A673 (cell line): ENCODE data around the gene ADAMTS8. TPM values are rescaled to one million over a fixed set of nuclear protein-coding genes. Genes with fewer than 3 reads are reported as not detected.

Source experiments
- BruUV-seq: library from RNA; stranded (reverse); fragments of 400-500 nt; replicated peaks from 2 replicates; lab custom pipeline; 2021; lab: Mats Ljungman, UMichigan
- CTCF ChIA-PET: fragments of 300-600 bp; sonication (Branson Sonifier 250); formaldehyde crosslinking; loops from one replicate; lab custom pipeline; 2022; ENCODE audit warnings: antibody characterized with exemption; lab: Charles Lee
- POLR2A ChIA-PET: fragments of 300-600 bp; sonication (Branson Sonifier 250); formaldehyde crosslinking; loops from one replicate; lab custom pipeline; 2022; ENCODE audit warnings: antibody characterized with exemption; ENCODE audit not compliant: low non-redundant PET; lab: Charles Lee
- DNase-seq: peaks from one replicate; pipeline ENCODE4 v3.0.0-alpha.2; 2015; ENCODE audit warnings: low spot score
- H3K27ac ChIP-seq: fragments of 200-600 bp; sonication (generic); 2 replicates; pipeline ENCODE4 v1.5.1; 2016; ENCODE audit warnings: mixed run types, low read depth, mild to moderate bottlenecking, mixed read lengths, antibody characterized with exemption, low read length; ENCODE audit not compliant: poor library complexity, severe bottlenecking
- H3K27me3 ChIP-seq: fragments of 200-600 bp; sonication (generic); replicated peaks from 2 replicates; pipeline ENCODE4 v1.6.1; 2017; ENCODE audit warnings: mixed run types, low read depth, mild to moderate bottlenecking, mixed read lengths, antibody characterized with exemption, low read length; ENCODE audit not compliant: insufficient read depth, poor library complexity
- H3K36me3 ChIP-seq: fragments of 200-600 bp; sonication (generic); 2 replicates; pipeline ENCODE4 v1.6.1; 2016; ENCODE audit warnings: mixed run types, mild to moderate bottlenecking, mixed read lengths, antibody characterized with exemption, low read length; ENCODE audit not compliant: insufficient read depth, poor library complexity, severe bottlenecking
- H3K4me1 ChIP-seq: fragments of 200-600 bp; sonication (generic); 2 replicates; pipeline ENCODE4 v1.6.1; 2017; ENCODE audit warnings: mixed run types, mild to moderate bottlenecking, mixed read lengths, antibody characterized with exemption, low read length; ENCODE audit not compliant: insufficient read depth, poor library complexity, severe bottlenecking
- H3K4me3 ChIP-seq: fragments of 200-600 bp; sonication (generic); 2 replicates; pipeline ENCODE4 v1.5.1; 2016; ENCODE audit warnings: low read depth, mixed run types, mild to moderate bottlenecking, mixed read lengths, low read length; ENCODE audit not compliant: poor library complexity, severe bottlenecking
- H3K9me3 ChIP-seq: fragments of 200-600 bp; sonication (generic); 2 replicates; pipeline ENCODE4 v1.6.1; 2016; ENCODE audit warnings: mixed run types, low read depth, mild to moderate bottlenecking, mixed read lengths, antibody characterized with exemption, low read length; ENCODE audit not compliant: poor library complexity, severe bottlenecking
- CTCF ChIP-seq: fragments of 300-800, 200-600 bp; sonication (generic); conservative IDR thresholded peaks from 2 replicates; pipeline ENCODE4 v1.5.1; 2017; ENCODE audit warnings: low read depth, mild to moderate bottlenecking, antibody characterized with exemption, low read length, moderate library complexity, mixed read lengths
- EZH2 ChIP-seq: fragments of 200-600 bp; sonication (generic); IDR thresholded peaks from 2 replicates; pipeline ENCODE4 v1.6.1; 2017; ENCODE audit warnings: borderline replicate concordance, low read depth, mild to moderate bottlenecking, mixed read lengths, antibody characterized with exemption, low read length; ENCODE audit not compliant: poor library complexity, severe bottlenecking
- intact Hi-C: fragments of 100-400 bp; cut with micrococcal nuclease; formaldehyde crosslinking; loops from one replicate; pipeline ENCODE4 v1.10.0; 2022; ENCODE audit not compliant: unreplicated experiment
- total RNA-seq: library from RNA; stranded (reverse); gene quantifications from 2 replicates; pipeline ENCODE4 v1.2.3, GENCODE V29; 2021

ADAMTS8 gene
- total RNA-seq, 1 experiment from 2014 or later = not detected

- Histone ChIP-seq H3K9me3 (no peaks in the 10 kb centered on the region), H3K27me3 (peaks cover 23% of the 10 kb centered on the region), H3K4me1 (no peaks in the 10 kb centered on the region), H3K27ac (no peak overlapping the region), H3K36me3 (no peaks in the 10 kb centered on the region), H3K4me3 (no peak overlapping the region)
- BruUV-seq = no TSS peak
- DNase-seq = no peak
- ChIA-PET CTCF (no interaction called here), POLR2A (no interaction called here)
- TF ChIP-seq EZH2 = no peak
- TF ChIP-seq CTCF = no peak
- intact Hi-C loops = no loop called here
Measured at GRCh38 chr11:130396965-130397364, 31.4 kb downstream of the ADAMTS8 start.

- no peak overlapping the region for H3K4me3 ChIP-seq
- H3K9me3 ChIP-seq = no peaks in the 10 kb centered on the region
- TF ChIP-seq EZH2 (no peak), CTCF (no peak)
- intact Hi-C loops = no loop called here
- ChIA-PET CTCF (no interaction called here), POLR2A (no interaction called here)
- H3K4me1 ChIP-seq = no peaks in the 10 kb centered on the region
- no peak for DNase-seq
- BruUV-seq = no TSS peak
- H3K27me3 ChIP-seq = peaks cover 39% of the 10 kb centered on the region
- no peak overlapping the region for H3K27ac ChIP-seq
- no peaks in the 10 kb centered on the region for H3K36me3 ChIP-seq
Measured at GRCh38 chr11:130394615-130395014, 33.8 kb downstream of the ADAMTS8 start.

GRCh38 chr11:130391711-130392110 is 36.7 kb downstream of the ADAMTS8 start:
- DNase-seq = no peak
- no TSS peak for BruUV-seq
- CTCF ChIA-PET = no interaction called here
- Histone ChIP-seq H3K27ac (no peak overlapping the region), H3K36me3 (no peaks in the 10 kb centered on the region), H3K4me3 (no peak overlapping the region), H3K27me3 (peaks cover 26% of the 10 kb centered on the region), H3K9me3 (no peaks in the 10 kb centered on the region), H3K4me1 (no peaks in the 10 kb centered on the region)
- intact Hi-C loops = no loop called here
- TF ChIP-seq CTCF (no peak), EZH2 (no peak)
- POLR2A ChIA-PET = no interaction called here
